ENCODE data around the gene SFT2D2.

SFT2D2 gene

DNA sequence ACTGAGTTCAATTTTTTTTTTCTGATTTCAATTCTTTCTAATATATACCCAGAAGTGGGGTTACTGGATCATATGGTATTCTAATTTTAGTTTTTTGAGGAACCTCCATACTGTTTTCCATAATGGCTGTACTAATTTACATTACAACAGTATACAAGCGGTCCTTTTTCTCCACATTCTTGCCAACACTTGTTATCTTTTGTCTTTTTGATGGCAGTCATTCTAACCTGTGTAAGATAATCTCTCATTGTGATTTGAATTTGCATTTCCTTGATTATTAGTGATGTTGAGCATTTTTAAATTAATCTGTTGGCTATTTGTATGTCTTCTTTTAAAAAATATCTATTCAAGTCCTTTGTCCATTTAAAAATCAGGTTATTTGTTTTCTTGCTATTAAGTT lies 33.8 kb downstream of the SFT2D2 start:
- Histone ChIP-seq H3K4me3 (replicated peaks; ENCODE audit: insufficient read depth, low read length) (no peak overlapping the region), H3K27me3 (ENCODE audit: insufficient read depth, poor library complexity, severe bottlenecking) (no peaks in the 10 kb centered on the region), H3K27ac (replicated peaks) (no peak overlapping the region)
- no peak for DNase-seq (ENCODE audit: low read depth in 1 of 2, low spot score in 1 of 2)
- no peak for TF ChIP-seq GABPA (IDR thresholded peaks at IDR 0.05; ENCODE audit: low read depth)
- TF ChIP-seq SPI1 (IDR thresholded peaks at IDR 0.05; ENCODE audit: borderline replicate concordance, low read depth): no peak
- TF ChIP-seq, protein P1, sequence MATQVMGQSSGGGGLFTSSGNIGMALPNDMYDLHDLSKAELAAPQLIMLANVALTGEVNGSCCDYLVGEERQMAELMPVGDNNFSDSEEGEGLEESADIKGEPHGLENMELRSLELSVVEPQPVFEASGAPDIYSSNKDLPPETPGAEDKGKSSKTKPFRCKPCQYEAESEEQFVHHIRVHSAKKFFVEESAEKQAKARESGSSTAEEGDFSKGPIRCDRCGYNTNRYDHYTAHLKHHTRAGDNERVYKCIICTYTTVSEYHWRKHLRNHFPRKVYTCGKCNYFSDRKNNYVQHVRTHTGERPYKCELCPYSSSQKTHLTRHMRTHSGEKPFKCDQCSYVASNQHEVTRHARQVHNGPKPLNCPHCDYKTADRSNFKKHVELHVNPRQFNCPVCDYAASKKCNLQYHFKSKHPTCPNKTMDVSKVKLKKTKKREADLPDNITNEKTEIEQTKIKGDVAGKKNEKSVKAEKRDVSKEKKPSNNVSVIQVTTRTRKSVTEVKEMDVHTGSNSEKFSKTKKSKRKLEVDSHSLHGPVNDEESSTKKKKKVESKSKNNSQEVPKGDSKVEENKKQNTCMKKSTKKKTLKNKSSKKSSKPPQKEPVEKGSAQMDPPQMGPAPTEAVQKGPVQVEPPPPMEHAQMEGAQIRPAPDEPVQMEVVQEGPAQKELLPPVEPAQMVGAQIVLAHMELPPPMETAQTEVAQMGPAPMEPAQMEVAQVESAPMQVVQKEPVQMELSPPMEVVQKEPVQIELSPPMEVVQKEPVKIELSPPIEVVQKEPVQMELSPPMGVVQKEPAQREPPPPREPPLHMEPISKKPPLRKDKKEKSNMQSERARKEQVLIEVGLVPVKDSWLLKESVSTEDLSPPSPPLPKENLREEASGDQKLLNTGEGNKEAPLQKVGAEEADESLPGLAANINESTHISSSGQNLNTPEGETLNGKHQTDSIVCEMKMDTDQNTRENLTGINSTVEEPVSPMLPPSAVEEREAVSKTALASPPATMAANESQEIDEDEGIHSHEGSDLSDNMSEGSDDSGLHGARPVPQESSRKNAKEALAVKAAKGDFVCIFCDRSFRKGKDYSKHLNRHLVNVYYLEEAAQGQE (IDR thresholded peaks at IDR 0.05; ENCODE audit: insufficient replicate concordance, low read depth): no peak
- TF ChIP-seq, protein P2, sequence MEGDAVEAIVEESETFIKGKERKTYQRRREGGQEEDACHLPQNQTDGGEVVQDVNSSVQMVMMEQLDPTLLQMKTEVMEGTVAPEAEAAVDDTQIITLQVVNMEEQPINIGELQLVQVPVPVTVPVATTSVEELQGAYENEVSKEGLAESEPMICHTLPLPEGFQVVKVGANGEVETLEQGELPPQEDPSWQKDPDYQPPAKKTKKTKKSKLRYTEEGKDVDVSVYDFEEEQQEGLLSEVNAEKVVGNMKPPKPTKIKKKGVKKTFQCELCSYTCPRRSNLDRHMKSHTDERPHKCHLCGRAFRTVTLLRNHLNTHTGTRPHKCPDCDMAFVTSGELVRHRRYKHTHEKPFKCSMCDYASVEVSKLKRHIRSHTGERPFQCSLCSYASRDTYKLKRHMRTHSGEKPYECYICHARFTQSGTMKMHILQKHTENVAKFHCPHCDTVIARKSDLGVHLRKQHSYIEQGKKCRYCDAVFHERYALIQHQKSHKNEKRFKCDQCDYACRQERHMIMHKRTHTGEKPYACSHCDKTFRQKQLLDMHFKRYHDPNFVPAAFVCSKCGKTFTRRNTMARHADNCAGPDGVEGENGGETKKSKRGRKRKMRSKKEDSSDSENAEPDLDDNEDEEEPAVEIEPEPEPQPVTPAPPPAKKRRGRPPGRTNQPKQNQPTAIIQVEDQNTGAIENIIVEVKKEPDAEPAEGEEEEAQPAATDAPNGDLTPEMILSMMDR (IDR thresholded peaks at IDR 0.05; ENCODE audit: insufficient read depth, low read length): no peak
- TF ChIP-seq POLR2AphosphoS5 (IDR thresholded peaks at IDR 0.05; ENCODE audit: low read depth): no peak

DNA sequence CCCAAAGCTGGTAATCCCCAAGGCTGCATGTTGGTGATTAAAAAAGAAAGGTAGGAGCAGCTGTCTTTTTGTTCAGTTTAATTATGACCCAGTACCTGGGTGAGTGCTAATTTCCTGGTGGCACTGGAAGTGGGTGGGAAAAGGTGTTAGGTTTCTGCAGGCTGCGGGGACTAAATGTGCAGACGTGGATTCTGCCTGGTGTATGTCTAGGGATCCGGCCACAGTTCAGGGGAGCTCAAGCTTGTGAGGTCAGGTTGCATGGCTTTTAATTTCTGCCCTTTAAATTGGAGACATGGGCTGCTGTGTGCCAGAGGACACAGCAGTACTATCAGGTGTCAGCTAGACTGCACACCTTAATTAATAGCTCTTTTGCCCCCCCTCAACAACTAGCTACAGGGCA lies 34.6 kb downstream of the SFT2D2 start:
- no peak for DNase-seq (ENCODE audit: low read depth in 1 of 2, low spot score in 1 of 2)
- Histone ChIP-seq H3K27ac (replicated peaks) (no peak overlapping the region), H3K4me3 (replicated peaks; ENCODE audit: insufficient read depth, low read length) (no peak overlapping the region), H3K27me3 (ENCODE audit: insufficient read depth, poor library complexity, severe bottlenecking) (no peaks in the 10 kb centered on the region)
- TF ChIP-seq POLR2AphosphoS5 (IDR thresholded peaks at IDR 0.05; ENCODE audit: low read depth) (no peak), GABPA (IDR thresholded peaks at IDR 0.05; ENCODE audit: low read depth) (no peak), SPI1 (IDR thresholded peaks at IDR 0.05; ENCODE audit: borderline replicate concordance, low read depth) (no peak)
- TF ChIP-seq, protein P1 (IDR thresholded peaks at IDR 0.05; ENCODE audit: insufficient replicate concordance, low read depth): no peak
- TF ChIP-seq, protein P2 (IDR thresholded peaks at IDR 0.05; ENCODE audit: insufficient read depth, low read length): no peak

DNA sequence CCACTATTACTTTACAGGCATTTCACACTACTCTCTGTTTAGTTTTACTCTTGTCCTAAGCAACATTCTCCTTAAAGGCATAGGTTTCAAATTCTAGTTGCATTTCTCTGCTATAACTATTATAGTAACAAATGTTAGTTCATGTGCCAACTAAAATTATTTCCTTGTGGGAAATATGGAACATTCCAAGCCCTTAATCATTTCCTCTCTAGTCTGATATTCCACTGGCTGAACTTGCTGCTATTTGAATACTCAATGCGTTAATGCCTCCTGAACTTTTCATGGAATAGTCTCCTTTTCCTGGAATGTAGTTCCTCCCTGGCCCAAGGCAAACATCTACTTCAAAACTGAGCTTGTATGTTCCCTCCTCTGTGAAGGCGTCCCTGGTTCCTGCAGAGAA lies 35.6 kb downstream of the SFT2D2 start:
- TF ChIP-seq SPI1 (IDR thresholded peaks at IDR 0.05; ENCODE audit: borderline replicate concordance, low read depth) (no peak), GABPA (IDR thresholded peaks at IDR 0.05; ENCODE audit: low read depth) (no peak), POLR2AphosphoS5 (IDR thresholded peaks at IDR 0.05; ENCODE audit: low read depth) (no peak)
- TF ChIP-seq, protein P1 (IDR thresholded peaks at IDR 0.05; ENCODE audit: insufficient replicate concordance, low read depth): no peak
- H3K4me3 ChIP-seq (replicated peaks; ENCODE audit: insufficient read depth, low read length): no peak overlapping the region
- DNase-seq (ENCODE audit: low read depth in 1 of 2, low spot score in 1 of 2): no peak
- H3K27ac ChIP-seq (replicated peaks): no peak overlapping the region
- H3K27me3 ChIP-seq (ENCODE audit: insufficient read depth, poor library complexity, severe bottlenecking): no peaks in the 10 kb centered on the region
